ENCODE results near the gene LY6G5C.
A peak's percentile ranks its signal among the peaks of the same experiment; 100 is the strongest.

The LY6G5C gene

DNA sequence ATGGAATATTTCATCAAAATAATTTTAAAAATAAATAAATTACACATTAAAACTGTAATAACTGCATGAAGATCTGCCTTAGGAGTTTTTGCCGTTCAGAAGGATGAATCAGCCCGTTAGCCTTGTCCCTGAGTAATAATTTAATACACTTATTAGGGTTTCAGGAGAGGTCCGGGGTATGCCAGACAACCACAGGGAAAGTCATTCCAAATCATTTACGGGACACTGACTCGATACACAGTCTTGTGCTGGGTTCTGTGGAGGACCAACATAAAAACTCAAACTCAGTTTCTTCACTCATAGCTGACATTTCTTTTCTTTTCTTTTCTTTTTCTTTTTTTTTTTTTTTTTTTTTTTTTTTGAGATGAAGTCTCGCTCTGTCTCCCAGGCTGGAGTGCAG lies 25.1 kb upstream of the LY6G5C start:
- no peaks in the 10 kb centered on the region for H3K9me3 ChIP-seq (ENCODE audit: insufficient read depth, low read length)

DNA sequence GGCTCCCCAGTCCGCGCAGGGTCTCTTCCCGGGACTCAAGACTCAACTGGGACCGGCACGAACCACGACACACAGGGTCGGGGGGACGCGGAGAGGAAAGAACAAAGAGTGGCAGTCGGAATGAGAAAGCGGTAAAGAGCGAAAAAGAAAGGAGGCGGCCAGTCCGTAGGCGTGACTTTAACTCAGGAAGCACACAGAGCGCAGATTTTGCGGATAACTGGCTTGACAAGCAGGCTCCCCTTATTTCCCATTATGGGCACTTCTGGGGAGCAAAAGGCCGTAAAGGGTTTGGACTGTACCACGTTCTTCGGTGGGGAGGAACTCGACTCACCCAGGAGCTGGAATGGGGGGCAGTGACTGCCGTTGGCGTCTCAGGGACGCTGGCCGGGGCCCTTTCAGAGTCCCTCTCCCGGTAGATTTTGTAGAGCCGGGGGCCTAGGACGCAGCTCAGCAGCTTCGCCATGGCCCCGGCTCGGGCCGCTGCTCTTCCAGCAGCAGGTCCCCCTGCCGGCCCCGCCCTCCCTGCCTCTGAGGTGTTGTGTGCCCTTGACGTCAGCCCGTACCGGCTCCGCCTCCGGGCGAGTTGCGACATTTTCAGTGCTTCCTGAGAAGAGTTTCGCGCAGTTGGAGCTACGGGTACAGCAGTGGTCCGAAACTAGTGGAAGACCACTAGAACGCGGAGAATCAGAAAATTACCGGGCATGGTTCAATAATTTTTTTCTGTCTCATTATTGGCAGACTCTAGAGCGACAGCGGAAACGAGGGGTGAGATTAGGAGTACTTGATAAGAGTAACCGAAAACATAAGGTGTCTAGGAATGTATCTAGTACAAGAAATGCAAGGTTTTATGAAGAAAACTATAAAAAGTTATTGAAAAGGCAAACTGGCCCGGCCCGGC lies 22.2 kb upstream of the LY6G5C start, which contains the start of gene ABHD16A:
ABHD16A (minus strand) TSS at position 506 of the 898 bp plus-strand sequence; CDS start at position 463, 43 bp downstream.
- Histone ChIP-seq H3K27me3 (ENCODE audit: insufficient read depth, insufficient read length) (no peaks in the 10 kb centered on the region), H3K4me3 (ENCODE audit: insufficient read length, low read depth) (peak within 1 kb of the TSS; percentile 87), H3K9ac (ENCODE audit: insufficient read length, low read depth) (peak within 1 kb of the TSS; percentile 93), H3K9me3 (ENCODE audit: insufficient read depth, low read length) (no peaks in the 10 kb centered on the region), H3K4me1 (ENCODE audit: insufficient read depth, insufficient read length) (peaks cover 5% of the 10 kb centered on the region), H3K36me3 (ENCODE audit: insufficient read depth, insufficient read length, low read length) (peaks cover 27% of the 10 kb centered on the region)
- no peak for TF ChIP-seq SUZ12 (IDR thresholded peaks at IDR 0.05; ENCODE audit: extremely low read depth, insufficient read depth, insufficient read length)
- TF ChIP-seq YY1 (IDR thresholded peaks at IDR 0.05; ENCODE audit: insufficient read depth, insufficient read length), result no peak
- TF ChIP-seq ZNF274 (IDR thresholded peaks at IDR 0.05; ENCODE audit: low read depth, low read length), result no peak
- peak; percentile 95 for DNase-seq (ENCODE audit: low read depth, low spot score)

More for the DNA sequence above, 25.1 kb upstream of the LY6G5C start:
- Histone ChIP-seq H3K36me3 (ENCODE audit: insufficient read depth, insufficient read length, low read length) (peaks cover 10% of the 10 kb centered on the region), H3K9ac (ENCODE audit: insufficient read length, low read depth) (no peak overlapping the region), H3K27me3 (ENCODE audit: insufficient read depth, insufficient read length) (no peaks in the 10 kb centered on the region), H3K4me1 (ENCODE audit: insufficient read depth, insufficient read length) (peaks cover 5% of the 10 kb centered on the region), H3K4me3 (ENCODE audit: insufficient read length, low read depth) (no peak overlapping the region)
- no peak for DNase-seq (ENCODE audit: low read depth, low spot score)
- no peak for TF ChIP-seq SUZ12 (IDR thresholded peaks at IDR 0.05; ENCODE audit: extremely low read depth, insufficient read depth, insufficient read length)
- TF ChIP-seq YY1 (IDR thresholded peaks at IDR 0.05; ENCODE audit: insufficient read depth, insufficient read length), result no peak
- no peak for TF ChIP-seq ZNF274 (IDR thresholded peaks at IDR 0.05; ENCODE audit: low read depth, low read length)

DNA sequence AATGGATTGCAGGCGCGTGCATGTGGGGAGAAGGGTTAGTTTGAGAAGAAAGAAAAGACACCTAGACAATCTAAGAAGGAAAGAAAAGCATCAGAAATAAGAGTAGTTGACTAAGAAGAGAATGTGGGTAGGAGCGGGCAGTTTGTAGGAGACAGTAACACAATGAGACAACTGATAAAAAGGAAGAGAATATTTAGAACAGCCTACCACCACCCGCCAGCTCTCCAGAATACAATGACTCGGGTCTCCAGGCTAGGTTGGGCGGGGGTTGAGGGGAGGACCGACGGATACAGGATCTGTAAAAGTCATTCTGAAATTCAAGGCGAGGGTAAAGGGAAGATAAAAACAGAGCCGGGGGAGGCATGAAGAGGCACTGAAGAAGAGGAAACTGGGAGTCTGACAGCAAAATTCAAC lies 21.5 kb upstream of the LY6G5C start:
- Histone ChIP-seq H3K4me1 (ENCODE audit: insufficient read depth, insufficient read length) (peaks cover 5% of the 10 kb centered on the region), H3K4me3 (ENCODE audit: insufficient read length, low read depth) (peak overlapping the region; percentile 87), H3K36me3 (ENCODE audit: insufficient read depth, insufficient read length, low read length) (peaks cover 31% of the 10 kb centered on the region), H3K9me3 (ENCODE audit: insufficient read depth, low read length) (no peaks in the 10 kb centered on the region), H3K27me3 (ENCODE audit: insufficient read depth, insufficient read length) (no peaks in the 10 kb centered on the region), H3K9ac (ENCODE audit: insufficient read length, low read depth) (peak overlapping the region; percentile 93)
- DNase-seq (ENCODE audit: low read depth, low spot score), result no peak
- TF ChIP-seq YY1 (IDR thresholded peaks at IDR 0.05; ENCODE audit: insufficient read depth, insufficient read length), result no peak

DNA sequence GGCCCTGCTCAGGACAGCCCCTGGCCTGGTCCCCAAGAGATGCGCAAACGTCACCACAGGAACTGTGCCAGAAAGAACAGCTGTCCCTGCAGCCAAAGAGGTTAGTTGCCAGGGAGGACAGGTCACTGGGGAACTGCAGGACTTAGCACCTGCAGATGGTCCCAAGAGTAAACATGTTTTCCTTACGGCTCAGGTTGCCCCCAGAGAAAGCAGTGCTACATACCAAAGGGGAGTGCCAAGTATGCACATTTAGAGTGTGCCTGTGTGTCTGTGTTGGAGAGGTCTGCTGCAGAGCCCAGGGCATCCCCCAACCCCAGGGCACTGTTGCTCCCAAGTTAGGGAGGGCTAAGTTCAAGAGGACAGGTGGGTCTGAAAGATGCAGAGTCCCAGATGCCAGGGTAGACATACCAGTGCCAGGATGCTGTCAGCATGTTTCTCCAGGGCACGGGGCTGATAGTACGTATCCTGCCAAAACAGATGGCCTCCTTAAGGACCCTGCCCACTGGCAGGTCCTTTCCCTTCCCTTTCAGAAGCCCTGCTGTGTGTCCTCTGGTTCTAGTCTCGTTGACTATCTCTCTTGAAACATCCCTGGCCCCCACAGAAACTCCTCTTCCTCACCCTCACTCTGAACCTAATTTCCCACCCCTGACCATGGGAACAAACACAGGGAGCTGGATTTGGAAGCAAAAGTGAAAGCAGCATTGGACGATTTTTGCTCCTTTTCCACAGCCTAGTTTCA lies 21.0 kb upstream of the LY6G5C start:
- no peak for TF ChIP-seq SUZ12 (IDR thresholded peaks at IDR 0.05; ENCODE audit: extremely low read depth, insufficient read depth, insufficient read length)
- no peak for TF ChIP-seq ZNF274 (IDR thresholded peaks at IDR 0.05; ENCODE audit: low read depth, low read length)
- TF ChIP-seq YY1 (IDR thresholded peaks at IDR 0.05; ENCODE audit: insufficient read depth, insufficient read length), result no peak
- peaks cover 5% of the 10 kb centered on the region for H3K4me1 ChIP-seq (ENCODE audit: insufficient read depth, insufficient read length)
- no peak for DNase-seq (ENCODE audit: low read depth, low spot score)
- no peaks in the 10 kb centered on the region for H3K27me3 ChIP-seq (ENCODE audit: insufficient read depth, insufficient read length)
- H3K9me3 ChIP-seq (ENCODE audit: insufficient read depth, low read length), result no peaks in the 10 kb centered on the region
- H3K9ac ChIP-seq (ENCODE audit: insufficient read length, low read depth), result peak overlapping the region; percentile 93
- H3K4me3 ChIP-seq (ENCODE audit: insufficient read length, low read depth), result peak overlapping the region; percentile 87
- H3K36me3 ChIP-seq (ENCODE audit: insufficient read depth, insufficient read length, low read length), result peaks cover 36% of the 10 kb centered on the region

DNA sequence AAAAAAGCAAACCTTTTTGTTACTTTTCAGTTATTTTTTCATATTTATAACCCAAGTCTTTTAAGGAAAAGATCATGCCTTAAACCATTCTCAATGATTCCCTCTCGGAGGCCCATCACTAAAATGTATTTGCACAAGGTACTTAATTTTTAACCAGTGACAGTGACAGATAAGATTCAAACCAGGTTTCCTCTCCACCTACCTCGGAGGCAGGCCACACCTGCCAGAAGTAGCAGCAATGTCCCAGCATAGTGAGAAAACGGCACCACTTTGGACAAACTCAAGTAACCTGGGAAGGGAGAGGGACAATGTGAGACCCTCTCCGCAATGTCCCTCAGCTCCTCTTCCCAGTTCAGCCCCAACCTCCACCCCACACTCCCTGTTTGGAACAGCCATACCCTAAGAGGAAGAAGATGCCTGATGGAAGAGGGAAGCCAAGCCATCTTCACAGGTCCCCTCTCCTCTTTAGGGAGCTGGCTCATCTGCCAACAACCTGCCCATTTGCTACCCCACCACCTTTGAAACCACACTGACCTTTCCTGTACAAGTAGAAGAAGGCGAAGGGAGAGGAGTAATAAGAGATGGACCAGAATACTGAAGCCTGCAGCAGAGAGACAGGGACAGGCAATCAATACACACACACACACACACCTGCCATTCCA lies 20.0 kb upstream of the LY6G5C start:
- peaks cover 5% of the 10 kb centered on the region for H3K4me1 ChIP-seq (ENCODE audit: insufficient read depth, insufficient read length)
- H3K4me3 ChIP-seq (ENCODE audit: insufficient read length, low read depth), result no peak overlapping the region
- no peak for TF ChIP-seq SUZ12 (IDR thresholded peaks at IDR 0.05; ENCODE audit: extremely low read depth, insufficient read depth, insufficient read length)
- no peak for TF ChIP-seq YY1 (IDR thresholded peaks at IDR 0.05; ENCODE audit: insufficient read depth, insufficient read length)
- TF ChIP-seq ZNF274 (IDR thresholded peaks at IDR 0.05; ENCODE audit: low read depth, low read length), result no peak
- no peaks in the 10 kb centered on the region for H3K27me3 ChIP-seq (ENCODE audit: insufficient read depth, insufficient read length)
- H3K36me3 ChIP-seq (ENCODE audit: insufficient read depth, insufficient read length, low read length), result peaks cover 43% of the 10 kb centered on the region
- no peak overlapping the region for H3K9ac ChIP-seq (ENCODE audit: insufficient read length, low read depth)
- H3K9me3 ChIP-seq (ENCODE audit: insufficient read depth, low read length), result no peaks in the 10 kb centered on the region
- no peak for DNase-seq (ENCODE audit: low read depth, low spot score)

DNA sequence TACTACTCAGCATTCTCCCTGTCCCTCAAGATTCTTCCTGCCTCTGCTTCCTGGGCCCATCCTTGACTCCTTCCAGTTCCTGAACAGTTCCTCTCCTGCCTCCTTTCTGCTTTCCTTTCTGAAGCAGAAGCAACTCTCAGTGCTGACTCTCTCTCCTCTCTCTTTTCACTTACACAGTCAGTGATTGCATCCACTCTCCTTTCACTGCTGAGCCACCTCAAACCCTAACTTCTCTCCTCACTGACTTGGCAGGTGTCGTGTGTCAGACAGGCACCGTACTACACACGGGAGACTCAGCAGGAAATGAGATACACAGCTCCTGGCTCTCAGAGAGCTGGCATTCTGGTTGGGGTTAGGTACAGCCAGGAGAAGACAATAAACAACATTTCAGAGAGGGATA lies 16.7 kb upstream of the LY6G5C start:
- TF ChIP-seq ZNF274 (IDR thresholded peaks at IDR 0.05; ENCODE audit: low read depth, low read length) (no peak), YY1 (IDR thresholded peaks at IDR 0.05; ENCODE audit: insufficient read depth, insufficient read length) (no peak), SUZ12 (IDR thresholded peaks at IDR 0.05; ENCODE audit: extremely low read depth, insufficient read depth, insufficient read length) (no peak)
- Histone ChIP-seq H3K27me3 (ENCODE audit: insufficient read depth, insufficient read length) (no peaks in the 10 kb centered on the region), H3K9ac (ENCODE audit: insufficient read length, low read depth) (no peak overlapping the region), H3K4me1 (ENCODE audit: insufficient read depth, insufficient read length) (peaks cover 5% of the 10 kb centered on the region), H3K9me3 (ENCODE audit: insufficient read depth, low read length) (no peaks in the 10 kb centered on the region), H3K4me3 (ENCODE audit: insufficient read length, low read depth) (no peak overlapping the region), H3K36me3 (ENCODE audit: insufficient read depth, insufficient read length, low read length) (peaks cover 64% of the 10 kb centered on the region)
- no peak for DNase-seq (ENCODE audit: low read depth, low spot score)

Data from NT2/D1 (cell line).